VCaP (cell line): ENCODE data around the gene RNF115.

Experiments used
- H3K27ac ChIP-seq: fragments of 450-650 bp; 2 replicates; pipeline ENCODE4 v1.5.1; 2017
- TF ChIP-seq, protein P1 (sequence below): fragments of 450-650 bp; conservative IDR thresholded peaks from 2 replicates; pipeline ENCODE4 v1.5.1; 2017; ENCODE audit warnings: mild to moderate bottlenecking, moderate library complexity

RNF115 gene

DNA sequence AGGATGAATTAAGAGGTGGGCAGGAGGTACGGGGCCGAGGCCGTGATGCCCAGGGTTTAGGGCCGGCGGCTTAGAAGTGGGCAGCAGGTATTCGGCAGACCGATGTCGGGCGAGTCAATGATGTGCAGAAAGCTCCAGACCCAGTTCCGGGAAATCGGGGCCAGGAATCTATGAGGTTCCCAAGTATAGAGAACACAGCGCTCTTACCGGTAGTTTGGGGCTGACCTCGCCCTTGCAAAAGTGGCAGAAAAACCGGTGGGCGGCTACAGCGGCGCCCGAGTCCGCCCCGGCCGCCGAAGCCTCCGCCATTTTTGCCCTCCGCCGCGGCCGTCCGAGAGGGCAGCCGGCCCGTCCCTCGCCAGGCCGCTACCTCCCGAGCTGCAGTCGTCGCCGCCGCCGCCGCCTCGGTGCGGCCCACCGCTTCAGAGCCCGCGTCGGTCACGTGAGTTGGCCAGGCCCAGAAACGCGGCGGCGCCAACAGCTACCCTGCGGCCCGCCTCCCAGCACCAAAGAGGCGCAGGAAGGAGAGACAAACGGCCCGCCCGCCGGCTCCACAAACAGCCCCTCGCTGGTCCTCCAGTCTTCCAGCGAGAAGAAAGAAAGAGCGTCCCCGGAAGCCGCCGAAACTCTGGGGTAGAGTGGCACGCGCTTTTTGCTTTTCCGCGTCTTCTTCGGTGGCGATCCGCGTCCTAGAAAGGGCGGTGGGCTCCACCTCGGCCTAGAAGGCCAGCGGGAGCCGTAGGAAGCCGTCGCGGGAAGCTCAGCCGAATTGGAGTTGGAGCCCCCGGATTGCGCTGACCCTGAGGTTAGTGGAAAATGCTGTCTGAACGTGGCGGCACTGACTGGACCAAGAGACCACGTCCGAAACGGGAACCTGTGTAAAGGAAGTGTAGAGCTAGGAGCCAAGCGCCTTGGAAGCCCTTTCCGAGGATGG is at the start of gene RNF115, which contains the start of gene POLR3C:
Gene RNF115 (minus strand): TSS at position 531 of the 934 bp plus-strand sequence. CDS start 222 bp downstream, at position 309.
Gene POLR3C (plus strand): TSS at position 636 of the 934 bp plus-strand sequence. CDS start 1,577 bp downstream, outside the sequence.
- H3K27ac ChIP-seq: peak within 1 kb of the TSS; percentile 94
- TF ChIP-seq, protein P1, sequence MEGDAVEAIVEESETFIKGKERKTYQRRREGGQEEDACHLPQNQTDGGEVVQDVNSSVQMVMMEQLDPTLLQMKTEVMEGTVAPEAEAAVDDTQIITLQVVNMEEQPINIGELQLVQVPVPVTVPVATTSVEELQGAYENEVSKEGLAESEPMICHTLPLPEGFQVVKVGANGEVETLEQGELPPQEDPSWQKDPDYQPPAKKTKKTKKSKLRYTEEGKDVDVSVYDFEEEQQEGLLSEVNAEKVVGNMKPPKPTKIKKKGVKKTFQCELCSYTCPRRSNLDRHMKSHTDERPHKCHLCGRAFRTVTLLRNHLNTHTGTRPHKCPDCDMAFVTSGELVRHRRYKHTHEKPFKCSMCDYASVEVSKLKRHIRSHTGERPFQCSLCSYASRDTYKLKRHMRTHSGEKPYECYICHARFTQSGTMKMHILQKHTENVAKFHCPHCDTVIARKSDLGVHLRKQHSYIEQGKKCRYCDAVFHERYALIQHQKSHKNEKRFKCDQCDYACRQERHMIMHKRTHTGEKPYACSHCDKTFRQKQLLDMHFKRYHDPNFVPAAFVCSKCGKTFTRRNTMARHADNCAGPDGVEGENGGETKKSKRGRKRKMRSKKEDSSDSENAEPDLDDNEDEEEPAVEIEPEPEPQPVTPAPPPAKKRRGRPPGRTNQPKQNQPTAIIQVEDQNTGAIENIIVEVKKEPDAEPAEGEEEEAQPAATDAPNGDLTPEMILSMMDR: no peak

DNA sequence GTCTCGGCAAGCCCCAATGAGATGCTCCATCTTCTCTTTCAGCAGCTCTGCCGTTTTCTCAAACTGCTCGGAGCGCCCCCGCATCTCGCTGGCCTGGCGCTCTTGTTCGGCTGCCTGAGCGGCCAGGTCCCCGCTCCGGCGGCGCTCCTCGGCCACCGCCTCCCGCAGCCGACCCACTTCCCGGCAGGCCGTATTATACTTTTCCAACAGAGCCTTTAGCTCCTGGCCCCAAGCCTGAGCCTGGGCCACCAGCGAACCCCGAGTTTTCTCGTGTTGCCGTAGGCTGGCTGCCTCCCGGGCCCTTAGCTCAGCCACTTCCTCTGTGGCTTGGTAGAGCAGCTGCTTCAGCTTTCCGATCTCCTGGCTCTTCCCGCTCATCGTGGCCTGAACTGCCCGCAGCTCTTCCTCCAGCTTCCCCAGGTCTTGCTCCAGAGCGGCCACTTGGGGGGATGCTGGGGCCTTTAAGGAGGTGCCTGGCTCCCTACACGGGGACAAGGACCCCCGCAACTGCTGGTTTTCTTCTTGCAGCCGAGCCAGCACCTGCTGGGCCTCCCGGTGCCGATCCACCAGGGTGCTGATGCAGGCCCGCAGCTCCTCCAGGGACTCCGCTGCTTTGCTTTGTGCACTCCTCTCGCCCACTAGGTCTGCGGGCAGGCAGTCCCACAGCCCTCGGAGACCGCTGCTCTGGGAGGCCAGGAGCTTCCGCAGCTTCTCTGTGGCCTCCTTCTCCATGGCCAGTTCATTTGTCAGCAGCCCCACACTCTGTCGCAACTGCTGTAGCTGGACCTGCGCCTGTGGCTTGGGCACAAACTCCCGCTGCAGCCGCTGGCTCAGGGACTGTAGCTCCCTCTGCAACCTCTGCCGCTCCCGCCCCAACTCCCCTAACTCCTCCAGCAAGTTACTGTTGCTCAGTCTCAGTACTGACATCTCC is 48.4 kb upstream of the RNF115 start:
- TF ChIP-seq, protein P1: no peak
- H3K27ac ChIP-seq: no peak overlapping the region

DNA sequence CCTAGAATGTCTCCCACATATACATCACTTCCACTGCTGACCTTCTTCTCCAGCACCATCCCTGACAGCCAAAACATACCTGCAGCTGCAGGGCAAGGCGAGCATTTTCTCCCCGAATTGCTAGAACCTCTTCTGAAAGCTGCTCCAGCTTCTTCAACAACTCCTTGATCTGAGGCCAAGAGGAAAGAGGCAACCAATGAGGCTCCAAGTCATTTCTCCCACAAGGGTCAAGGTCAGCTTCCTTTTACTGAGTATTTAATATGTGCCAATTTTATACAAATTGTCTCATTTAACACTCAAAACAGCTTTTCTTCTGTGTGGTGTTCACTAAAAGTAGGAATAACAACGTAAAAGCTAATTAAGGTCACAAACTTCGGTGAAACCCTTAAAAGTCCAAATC is 44.3 kb upstream of the RNF115 start:
- no peak overlapping the region for H3K27ac ChIP-seq
- TF ChIP-seq, protein P1: no peak

DNA sequence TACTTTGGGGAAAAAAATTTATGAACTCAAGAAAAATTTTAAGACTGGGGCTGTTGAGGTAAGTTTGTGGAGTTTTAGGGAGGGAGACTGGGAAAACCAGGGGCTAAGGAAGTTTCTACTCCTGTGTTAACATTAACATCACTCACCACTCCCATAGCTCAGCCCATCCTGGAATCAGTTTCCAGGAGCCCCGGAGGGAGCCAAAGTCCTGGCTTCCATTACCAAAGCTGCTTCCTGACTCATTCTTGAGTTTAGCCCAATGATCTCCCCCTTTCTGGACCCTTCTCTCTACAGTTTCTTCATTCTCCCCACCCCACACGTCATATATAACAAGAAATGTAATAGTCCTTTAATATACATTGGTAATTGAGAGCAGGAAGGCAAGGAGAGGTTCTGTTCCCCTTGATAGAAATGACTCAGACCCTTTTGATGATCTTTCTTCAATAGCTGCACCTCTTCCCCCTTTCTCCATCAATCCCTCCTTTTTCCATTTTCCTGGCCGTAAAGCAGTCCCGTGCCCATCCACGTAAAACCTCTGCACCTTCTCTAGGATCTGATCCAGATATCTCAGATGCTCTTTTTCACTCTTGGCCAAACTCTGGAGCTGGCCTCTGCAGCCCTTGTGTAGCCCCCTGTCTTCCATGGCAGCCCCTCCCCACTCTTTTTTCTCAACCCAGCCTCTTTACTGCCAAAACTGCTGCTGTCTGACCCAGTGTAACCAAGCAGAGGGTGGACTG is 39.6 kb upstream of the RNF115 start:
- TF ChIP-seq, protein P1: no peak
- H3K27ac ChIP-seq: no peak overlapping the region

DNA sequence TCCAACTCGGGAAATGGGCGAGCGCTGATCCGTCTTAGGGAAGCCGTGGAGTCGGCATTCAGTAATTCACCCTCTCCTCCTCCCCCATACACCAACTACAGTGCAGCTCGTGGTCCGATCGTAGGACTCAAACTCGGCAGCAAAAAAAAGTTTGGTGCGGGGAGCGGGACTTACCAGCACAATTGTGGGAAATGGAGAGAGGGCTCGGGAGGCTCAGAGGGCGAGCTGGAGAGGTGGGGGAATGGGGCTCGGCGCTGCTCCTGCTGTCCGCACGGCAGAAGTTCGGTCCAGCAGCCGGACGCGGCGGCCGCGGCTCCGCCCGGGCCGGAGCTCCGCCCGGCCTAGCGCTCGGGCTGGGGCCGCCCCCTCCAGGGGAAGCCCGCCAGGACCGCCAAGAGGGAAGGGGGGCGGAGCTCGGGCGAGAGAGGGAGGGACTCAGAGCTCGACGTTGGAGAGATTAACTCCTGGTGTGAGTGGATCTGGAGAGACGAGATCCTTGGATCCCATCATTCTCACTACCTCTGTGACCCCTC is 35.7 kb upstream of the RNF115 start:
- TF ChIP-seq, protein P1: 0 out of 2 replicates have a peak, but pooled peaks have one; percentile 14
- H3K27ac ChIP-seq: peak overlapping the region; percentile 73

DNA sequence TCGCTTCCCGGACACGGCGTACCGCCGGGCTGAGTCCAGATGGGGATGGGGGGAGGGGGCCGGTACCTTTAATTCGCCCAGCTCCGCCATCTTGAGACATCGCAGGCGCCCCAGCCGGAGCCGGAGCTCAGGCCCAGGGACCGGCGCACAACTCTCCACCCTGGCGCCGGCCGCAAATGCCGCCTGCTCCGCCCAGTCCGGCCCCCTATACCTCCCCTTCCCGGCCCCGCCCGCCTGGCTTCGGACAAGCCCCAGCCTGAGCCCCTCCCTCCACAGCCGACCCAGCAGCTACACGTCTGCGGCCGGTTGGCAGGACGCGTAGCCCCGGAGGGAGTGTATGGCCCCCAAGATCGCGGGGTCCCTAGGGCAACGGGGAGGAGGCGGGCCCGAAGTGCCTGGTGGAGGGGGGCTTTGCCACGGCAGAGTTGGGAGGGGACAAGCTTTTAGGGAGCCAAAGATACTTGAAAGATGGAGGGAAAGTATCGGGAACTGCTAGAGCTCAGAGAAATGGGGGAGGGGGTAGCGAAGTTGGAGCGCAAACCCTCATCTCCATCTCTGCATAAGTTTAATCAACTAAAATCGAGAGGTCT is 35.1 kb upstream of the RNF115 start, which contains the start of gene PIAS3:
Gene PIAS3 (minus strand): TSS at position 181 of the 590 bp plus-strand sequence. CDS start 91 bp downstream, at position 90.
- H3K27ac ChIP-seq: peak within 1 kb of the TSS; percentile 73
- TF ChIP-seq, protein P1: no peak
